HepG2 (cell line): ENCODE results near the gene YBX2. TPM values are rescaled to one million over a fixed set of nuclear protein-coding genes. Genes with fewer than 3 reads are reported as not detected.
A peak's percentile ranks its signal among the peaks of the same experiment; 100 is the strongest.

ENCODE experiments used
- DNMT3B ChIP-seq: conservative IDR thresholded peaks from 2 replicates; pipeline ENCODE4 v1.6.1; 2016; ENCODE audit warnings: missing biosample characterization, control low read depth
- HNF1A ChIP-seq, 2 experiments: sonication (generic) in 1 of 2; formaldehyde crosslinking in 1 of 2; IDR thresholded peaks; 2 replicates each; pipeline versions ENCODE4 v1.4.0 to v1.6.1; 2016 to 2020; ENCODE audit warnings: borderline replicate concordance in 1 of 2, low read depth in 1 of 2, mild to moderate bottlenecking in 1 of 2, missing genetic modification reagents in 1 of 2
- KLF11 ChIP-seq: IDR thresholded peaks from 2 replicates; pipeline ENCODE4 v1.6.1; 2016; ENCODE audit warnings: missing compliant biosample characterization
- MYPOP ChIP-seq: sonication (generic); formaldehyde crosslinking; IDR thresholded peaks from 2 replicates; pipeline ENCODE4 v1.8.1; 2023; ENCODE audit warnings: mild to moderate bottlenecking, moderate library complexity, missing genetic modification reagents
- NR3C1 ChIP-seq: sonication (generic); formaldehyde crosslinking; IDR thresholded peaks from 2 replicates; pipeline ENCODE4 v1.4.0; 2020; ENCODE audit warnings: missing genetic modification reagents
- PAXIP1 ChIP-seq: sonication (generic); formaldehyde crosslinking; conservative IDR thresholded peaks from 2 replicates; pipeline ENCODE4 v1.4.0; 2020; ENCODE audit warnings: mild to moderate bottlenecking, missing genetic modification reagents, moderate library complexity
- PREB ChIP-seq: sonication (generic); formaldehyde crosslinking; IDR thresholded peaks from 2 replicates; pipeline ENCODE4 v1.4.0; 2020; ENCODE audit warnings: missing genetic modification reagents
- SP1 ChIP-seq, 2 experiments: fragments of 450-650 bp in 1 of 2; sonication (generic) in 1 of 2; formaldehyde crosslinking in 1 of 2; IDR thresholded peaks; 2 replicates each; pipeline versions ENCODE4 v1.4.0 to v1.6.1; 2016 to 2020; ENCODE audit warnings: missing genetic modification reagents in 1 of 2
- ZHX2 ChIP-seq, 2 experiments: sonication (generic) in 1 of 2; formaldehyde crosslinking in 1 of 2; IDR thresholded peaks; 2 replicates each; pipeline versions ENCODE4 v1.6.1 to v1.9.0; 2014 to 2022; ENCODE audit warnings: antibody characterized with exemption in 1 of 2, borderline replicate concordance in 1 of 2, inconsistent platforms in 1 of 2, low read depth in 1 of 2, missing genetic modification reagents in 1 of 2
- ZNF367 ChIP-seq: sonication (generic); formaldehyde crosslinking; IDR thresholded peaks from 2 replicates; pipeline ENCODE4 v1.4.0; 2020; ENCODE audit warnings: missing genetic modification reagents, borderline replicate concordance
- ZNF530 ChIP-seq: sonication (generic); formaldehyde crosslinking; IDR thresholded peaks from 2 replicates; pipeline ENCODE4 v1.5.0; 2020; ENCODE audit warnings: low read depth, mild to moderate bottlenecking, missing genetic modification reagents
- polyA plus RNA-seq, 8 experiments: library from polyadenylated mRNA; depleted of rRNA in 3 of 8; stranded (reverse) in 7 of 8; unstranded in 1 of 8; fragments of >200 nt; fragmentation: Illumina TruSeq in 4 of 8; extraction: Trizol in 4 of 8; gene quantifications; 2 replicates each; pipeline versions ENCODE4 v1.2.1 to v1.2.3, GENCODE V29; 2011 to 2016; ENCODE audit warnings: low read depth in 4 of 8, missing spikeins in 1 of 8, mixed read lengths in 1 of 8; ENCODE audit not compliant: insufficient read depth in 1 of 8
- total RNA-seq, 5 experiments: library from RNA; depleted of rRNA; stranded (reverse); fragments of >200 nt; fragmentation: Illumina TruSeq; extraction: Trizol; gene quantifications; 2 replicates each; pipeline ENCODE4 v1.2.3, GENCODE V29; 2016; ENCODE audit warnings: low read depth in 1 of 5

The YBX2 gene
- total and polyA plus RNA-seq, 2 of the 13 experiments (the other 11 are each of a cell fraction or from before 2014, with no cell fraction given), result 0.12 to 0.22 TPM

GRCh38 chr17:7280519-7281073 is 13.8 kb downstream of the YBX2 start (continued):
- TF ChIP-seq ZHX2 (IDR thresholded peaks at IDR 0.05; ENCODE audit: low read depth) (no peak), ZHX2 (CRISPR knock-in tag; IDR thresholded peaks at IDR 0.05; ENCODE audit: borderline replicate concordance) (no peak), DNMT3B (peak; percentile 80; the same call in 1 of the 2 replicates), KLF11 (CRISPR knock-in tag) (peak; percentile 59; the same call in 1 of the 2 replicates), PAXIP1 (CRISPR knock-in tag) (peak; percentile 36), ZNF367 (no peak), PREB (CRISPR knock-in tag) (no peak), SP1 (IDR thresholded peaks at IDR 0.05) (no peak), SP1 (CRISPR knock-in tag; IDR thresholded peaks at IDR 0.05) (peak; percentile 38; the same call in 1 of the 2 replicates), ZNF530 (CRISPR knock-in tag) (no peak), MYPOP (CRISPR knock-in tag) (peak; percentile 73; the same call in 1 of the 2 replicates), HNF1A (IDR thresholded peaks at IDR 0.05; ENCODE audit: low read depth) (no peak), HNF1A (CRISPR knock-in tag; IDR thresholded peaks at IDR 0.05; ENCODE audit: borderline replicate concordance) (0 out of 2 replicates have a peak, but pooled peaks have one; percentile 31), NR3C1 (CRISPR knock-in tag) (no peak)
